ENCODE measurements around the gene CHKB.

The CHKB gene

DNA sequence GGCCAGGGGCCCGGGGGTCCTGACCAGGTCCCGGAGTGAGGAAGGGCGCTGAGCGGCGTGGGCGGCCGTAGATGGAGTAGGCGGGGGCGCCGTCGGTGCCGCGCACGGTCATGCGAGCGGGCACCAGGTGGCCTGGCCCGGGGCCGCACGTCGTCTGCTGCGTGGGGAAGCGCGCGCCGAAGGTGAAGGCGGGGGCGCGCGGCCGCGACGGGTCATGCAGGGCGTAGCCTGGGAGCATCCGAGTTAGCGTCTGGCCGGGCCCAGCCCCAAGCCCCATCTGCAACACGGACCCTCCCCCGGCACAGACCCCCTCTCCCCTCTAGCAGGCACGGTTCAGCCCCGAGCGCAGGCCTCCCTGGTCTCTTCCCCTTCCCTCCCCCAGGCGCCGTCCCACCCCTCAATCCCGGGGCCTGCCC is 51.1 kb downstream of the CHKB start:
- DNase-seq (ENCODE audit: low spot score), result peak; percentile 58

DNA sequence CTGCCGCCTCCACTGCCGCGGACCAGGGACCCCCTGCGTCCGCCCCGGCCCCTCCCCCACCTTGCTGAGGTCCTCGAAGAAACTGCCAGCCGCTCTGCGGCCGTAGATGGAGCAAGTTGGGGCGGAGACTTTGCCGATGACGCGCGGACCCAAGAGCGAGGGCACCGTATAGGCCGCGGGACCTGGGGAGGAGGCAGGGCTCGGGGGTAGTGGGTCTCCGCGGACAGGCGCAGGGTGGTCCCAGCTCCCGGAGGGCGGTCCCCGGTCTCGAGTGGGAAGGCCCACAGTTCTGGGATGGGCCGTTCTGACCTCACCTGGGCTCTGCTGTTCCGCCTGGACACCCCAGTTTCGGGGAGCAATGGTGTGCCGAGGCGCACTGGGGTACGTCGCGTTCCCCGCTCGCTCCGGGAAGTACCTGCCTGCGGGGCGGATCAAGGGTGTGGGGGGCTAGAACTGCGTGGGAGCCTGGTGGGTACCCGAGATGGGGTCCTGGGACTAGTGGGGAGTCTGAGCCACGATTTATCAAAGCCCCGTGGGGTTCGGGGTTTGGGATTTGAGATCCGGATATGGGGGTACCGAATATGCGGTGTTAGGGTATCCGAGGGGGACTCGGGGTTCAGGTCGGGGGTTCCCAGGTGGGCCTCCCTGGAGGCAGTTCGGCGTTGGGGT is 51.6 kb downstream of the CHKB start:
- DNase-seq (ENCODE audit: low spot score), result peak; percentile 78

DNA sequence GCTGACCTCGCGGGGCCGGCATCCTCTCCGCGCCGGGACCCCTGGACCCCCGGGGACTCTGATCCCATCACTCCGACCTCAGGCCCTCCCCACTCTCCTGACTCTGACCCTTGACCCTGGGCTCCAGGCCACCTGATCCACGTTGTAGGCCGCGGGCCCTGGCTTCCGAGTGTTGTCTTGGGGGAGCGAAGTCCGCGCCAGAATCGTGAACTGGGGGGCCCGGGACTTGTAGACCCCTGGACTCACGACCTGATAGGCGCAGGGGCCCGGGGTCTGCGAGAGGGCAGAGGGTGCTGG is 52.1 kb downstream of the CHKB start:
- no peak for DNase-seq (ENCODE audit: low spot score)

DNA sequence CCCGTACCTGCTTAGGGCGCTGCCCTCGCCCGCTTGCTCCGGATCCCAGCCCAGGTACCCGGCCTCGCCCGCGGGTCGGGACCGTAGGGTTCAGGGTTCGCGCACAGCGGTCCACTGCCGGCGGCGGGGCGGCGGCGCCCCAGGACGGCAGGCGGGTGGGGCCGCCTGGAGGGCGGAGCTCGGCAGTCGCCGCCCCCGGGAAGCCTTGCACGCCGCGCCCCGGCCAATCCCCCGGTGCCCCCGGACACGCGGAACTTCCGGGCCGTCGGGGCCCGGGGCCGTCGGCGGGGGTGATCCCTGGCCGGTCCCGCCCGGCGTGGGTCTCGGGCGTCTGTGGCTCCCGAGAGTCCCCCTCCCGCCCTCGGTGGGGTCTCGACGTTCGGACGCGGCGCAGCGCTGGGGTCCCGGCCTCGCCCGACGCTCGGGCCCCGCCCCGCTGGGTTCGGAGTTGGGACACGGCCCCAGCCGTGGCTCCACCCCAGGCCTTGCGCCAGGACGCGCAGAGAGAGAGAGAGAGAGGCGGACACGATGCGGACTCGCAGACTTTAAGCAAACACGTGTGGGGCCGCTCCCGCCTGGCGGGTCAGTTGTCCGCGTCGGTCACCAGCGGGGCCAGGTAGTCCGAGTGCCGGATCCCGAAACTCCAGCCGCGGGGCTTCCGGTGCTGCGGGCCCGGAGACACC is 52.6 kb downstream of the CHKB start, which contains the start of gene TYMP:
Gene TYMP (minus strand): TSS at position 116 of the 683 bp plus-strand sequence. CDS start 303 bp downstream, outside the sequence.
- peak; percentile 63 for DNase-seq (ENCODE audit: low spot score)

DNA sequence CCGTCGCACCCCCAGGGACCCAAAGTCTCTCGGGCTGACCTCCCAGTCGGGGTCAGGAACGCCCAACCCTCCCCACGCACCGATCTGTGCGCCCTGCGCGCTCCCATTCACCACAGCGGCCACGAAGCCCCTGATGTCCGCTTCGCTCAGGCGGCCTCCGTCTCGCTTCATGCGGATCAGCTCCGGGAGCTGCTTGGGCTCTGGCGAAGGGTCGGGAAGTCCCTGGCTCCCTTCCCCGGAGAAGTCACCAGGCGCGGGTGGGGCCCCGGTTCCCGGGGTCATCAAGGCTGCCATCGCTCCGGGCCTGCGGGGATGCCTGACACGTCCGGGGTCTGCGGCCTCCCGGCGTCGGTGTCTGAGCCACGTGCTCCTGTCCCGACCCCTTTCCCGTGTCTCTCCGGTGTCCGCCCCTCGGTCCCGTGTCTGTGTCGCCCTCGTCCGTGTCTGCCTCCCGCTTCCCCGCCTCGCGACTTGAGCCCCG is 53.2 kb downstream of the CHKB start:
- DNase-seq (ENCODE audit: low spot score), result no peak

Data from CD4-positive, alpha-beta T cell treated with Interleukin-6 at 100 ng/mL for 8 hours (primary cell).